Astrocyte (in vitro differentiated cells and primary cell): Measurements from ENCODE around the gene EXOC3. TPM values are rescaled to one million over a fixed set of nuclear protein-coding genes. Genes with fewer than 3 reads are reported as not detected.
"Not testable (repeated sequence)": the region's sequence is repeated elsewhere in the genome, so short reads cannot be mapped to it uniquely, and the experiment has no call there.

Experiments
- DNase-seq: peaks from one replicate; pipeline ENCODE4 v3.0.0-alpha.2; 2010; ENCODE audit warnings: low read depth
- FAIRE-seq: peaks from 2 replicates; lab custom pipeline; 2011; peaks lifted over from hg19 to GRCh38; lab: Jason Lieb, UNC
- H2AFZ ChIP-seq: 2 replicates; pipeline ENCODE4 v1.6.0; 2012; ENCODE audit warnings: low read depth, low read length, inconsistent platforms
- H3K27ac ChIP-seq: 2 replicates; pipeline ENCODE4 v1.5.1; 2011; ENCODE audit warnings: low read depth, low read length, inconsistent platforms
- H3K27me3 ChIP-seq: 2 replicates; pipeline ENCODE4 v1.6.0; 2011; ENCODE audit warnings: low read length, inconsistent platforms; ENCODE audit not compliant: insufficient read depth
- H3K36me3 ChIP-seq: 2 replicates; pipeline ENCODE4 v1.5.1; 2011; ENCODE audit warnings: low read length, inconsistent platforms; ENCODE audit not compliant: insufficient read depth
- H3K4me1 ChIP-seq: 2 replicates; pipeline ENCODE4 v1.5.1; 2011; ENCODE audit warnings: low read length, inconsistent platforms; ENCODE audit not compliant: insufficient read depth
- H3K4me2 ChIP-seq: 2 replicates; pipeline ENCODE4 v1.6.0; 2012; ENCODE audit warnings: low read length, inconsistent platforms
- H3K4me3 ChIP-seq: 2 replicates; pipeline ENCODE4 v1.5.1; 2011; ENCODE audit warnings: low read depth, mild to moderate bottlenecking, low read length, inconsistent platforms; ENCODE audit not compliant: insufficient read depth
- H3K79me2 ChIP-seq: 2 replicates; pipeline ENCODE4 v1.6.0; 2012; ENCODE audit warnings: mild to moderate bottlenecking, low read length, inconsistent platforms; ENCODE audit not compliant: insufficient read depth
- H3K9ac ChIP-seq: 2 replicates; pipeline ENCODE4 v1.6.0; 2012; ENCODE audit warnings: mild to moderate bottlenecking, low read length, inconsistent platforms
- H3K9me3 ChIP-seq: 2 replicates; pipeline ENCODE4 v1.5.1; 2012; ENCODE audit warnings: low read depth, mild to moderate bottlenecking, low read length, inconsistent platforms; ENCODE audit not compliant: insufficient read depth
- H4K20me1 ChIP-seq: 2 replicates; pipeline ENCODE4 v1.6.0; 2012; ENCODE audit warnings: low read length, inconsistent platforms; ENCODE audit not compliant: insufficient read depth
- H3K27ac Mint-ChIP-seq: one replicate; pipeline ENCODE4 v1.8.0; 2021; ENCODE audit warnings: mild to moderate bottlenecking, mixed read lengths; ENCODE audit not compliant: unreplicated experiment
- H3K27me3 Mint-ChIP-seq: one replicate; pipeline ENCODE4 v1.8.0; 2021; ENCODE audit warnings: low read depth, mixed read lengths; ENCODE audit not compliant: unreplicated experiment
- H3K36me3 Mint-ChIP-seq: one replicate; pipeline ENCODE4 v1.8.0; 2021; ENCODE audit warnings: low read depth, mixed read lengths; ENCODE audit not compliant: unreplicated experiment
- H3K4me1 Mint-ChIP-seq: one replicate; pipeline ENCODE4 v1.8.0; 2021; ENCODE audit warnings: low read depth, mixed read lengths; ENCODE audit not compliant: unreplicated experiment
- H3K4me3 Mint-ChIP-seq: one replicate; pipeline ENCODE4 v1.8.0; 2021; ENCODE audit warnings: mild to moderate bottlenecking, moderate library complexity, mixed read lengths; ENCODE audit not compliant: unreplicated experiment
- H3K9me3 Mint-ChIP-seq: one replicate; pipeline ENCODE4 v1.8.0; 2021; ENCODE audit warnings: mild to moderate bottlenecking, mixed read lengths; ENCODE audit not compliant: unreplicated experiment
- EZH2 ChIP-seq: IDR thresholded peaks from 2 replicates; pipeline ENCODE4 v1.6.1; 2012; ENCODE audit warnings: mild to moderate bottlenecking, low read length, inconsistent platforms; ENCODE audit not compliant: insufficient read depth
- total RNA-seq: library from RNA; stranded (reverse); gene quantifications from 2 replicates; pipeline ENCODE4 v1.2.1, GENCODE V29; 2021
- TF ChIP-seq, protein P1 (sequence below): IDR thresholded peaks from 2 replicates; pipeline ENCODE4 v1.5.1; 2011; ENCODE audit warnings: low read depth, mild to moderate bottlenecking, inconsistent platforms, low read length, moderate library complexity; ENCODE audit not compliant: insufficient read depth

The EXOC3 gene
- total RNA-seq, 1 donor from 2014 or later = 37.9 TPM

DNA sequence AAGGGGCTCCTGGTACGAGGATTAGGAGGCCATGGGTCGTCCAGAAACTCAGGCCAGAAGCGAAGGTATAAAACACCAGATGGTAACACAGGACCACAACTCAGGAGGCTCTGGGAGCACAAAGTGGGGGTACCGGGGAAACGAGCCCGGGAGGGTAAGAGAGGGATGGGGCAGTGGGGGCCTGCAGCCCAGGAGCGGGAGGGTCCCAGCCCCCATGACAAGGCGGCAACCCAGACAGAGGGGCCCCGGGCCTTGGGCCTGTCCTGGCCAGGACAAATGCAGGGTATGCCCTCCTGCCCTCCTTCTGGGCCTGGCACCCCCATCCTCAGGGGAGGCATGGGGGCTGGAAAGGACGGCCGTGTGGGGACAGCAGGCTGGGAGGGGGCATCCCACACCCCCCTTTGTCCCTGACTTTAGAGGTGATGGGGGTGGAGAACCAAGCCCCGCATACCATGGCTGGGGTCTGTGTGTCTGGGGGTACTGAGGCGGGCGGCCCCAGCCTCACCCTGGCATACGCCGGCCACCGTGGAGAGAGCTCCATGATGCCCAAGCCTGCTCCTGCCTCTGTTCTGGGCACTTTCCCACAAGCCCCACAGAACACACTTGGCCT is 47.0 kb upstream of the EXOC3 start:
- H3K4me2 ChIP-seq = peak overlapping the region; percentile 40
- H2AFZ ChIP-seq = no peak overlapping the region
- FAIRE-seq (no peak), DNase-seq (no peak)
- TF ChIP-seq, protein P1, sequence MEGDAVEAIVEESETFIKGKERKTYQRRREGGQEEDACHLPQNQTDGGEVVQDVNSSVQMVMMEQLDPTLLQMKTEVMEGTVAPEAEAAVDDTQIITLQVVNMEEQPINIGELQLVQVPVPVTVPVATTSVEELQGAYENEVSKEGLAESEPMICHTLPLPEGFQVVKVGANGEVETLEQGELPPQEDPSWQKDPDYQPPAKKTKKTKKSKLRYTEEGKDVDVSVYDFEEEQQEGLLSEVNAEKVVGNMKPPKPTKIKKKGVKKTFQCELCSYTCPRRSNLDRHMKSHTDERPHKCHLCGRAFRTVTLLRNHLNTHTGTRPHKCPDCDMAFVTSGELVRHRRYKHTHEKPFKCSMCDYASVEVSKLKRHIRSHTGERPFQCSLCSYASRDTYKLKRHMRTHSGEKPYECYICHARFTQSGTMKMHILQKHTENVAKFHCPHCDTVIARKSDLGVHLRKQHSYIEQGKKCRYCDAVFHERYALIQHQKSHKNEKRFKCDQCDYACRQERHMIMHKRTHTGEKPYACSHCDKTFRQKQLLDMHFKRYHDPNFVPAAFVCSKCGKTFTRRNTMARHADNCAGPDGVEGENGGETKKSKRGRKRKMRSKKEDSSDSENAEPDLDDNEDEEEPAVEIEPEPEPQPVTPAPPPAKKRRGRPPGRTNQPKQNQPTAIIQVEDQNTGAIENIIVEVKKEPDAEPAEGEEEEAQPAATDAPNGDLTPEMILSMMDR = no peak
- TF ChIP-seq EZH2 = no peak
- H3K27ac ChIP-seq = peak overlapping the region; percentile 66
- no peaks in the 10 kb centered on the region for H3K27me3 ChIP-seq
- no peaks in the 10 kb centered on the region for H3K9me3 Mint-ChIP-seq
- no peak overlapping the region for H3K4me3 ChIP-seq
- H3K79me2 ChIP-seq = no peaks in the 10 kb centered on the region
- H3K27me3 Mint-ChIP-seq = no peaks in the 10 kb centered on the region
- H3K4me3 Mint-ChIP-seq = no peak overlapping the region
- H3K36me3 ChIP-seq = no peaks in the 10 kb centered on the region
- peaks cover 47% of the 10 kb centered on the region for H3K4me1 ChIP-seq
- H3K27ac Mint-ChIP-seq = peak overlapping the region; percentile 84
- no peaks in the 10 kb centered on the region for H3K36me3 Mint-ChIP-seq
- H3K9me3 ChIP-seq = no peaks in the 10 kb centered on the region
- H4K20me1 ChIP-seq = no peaks in the 10 kb centered on the region
- H3K4me1 Mint-ChIP-seq = peaks cover 35% of the 10 kb centered on the region
- H3K9ac ChIP-seq = peak overlapping the region; percentile 76

GRCh38 chr5:396531-396961 is 46.4 kb upstream of the EXOC3 start:
- peak overlapping the region; percentile 44 for H3K27ac Mint-ChIP-seq
- H3K9ac ChIP-seq = no peak overlapping the region

GRCh38 chr5:398141-398474 is 44.9 kb upstream of the EXOC3 start:
- not testable (repeated sequence) for H3K9me3 Mint-ChIP-seq, H4K20me1 ChIP-seq, DNase-seq, H3K36me3 ChIP-seq, H3K9me3 ChIP-seq, H2AFZ ChIP-seq, H3K27ac Mint-ChIP-seq, H3K4me3 Mint-ChIP-seq, H3K36me3 Mint-ChIP-seq, H3K4me2 ChIP-seq, H3K27me3 ChIP-seq, FAIRE-seq, H3K27me3 Mint-ChIP-seq, H3K4me3 ChIP-seq, H3K79me2 ChIP-seq
- H3K4me1 Mint-ChIP-seq = peaks cover 28% of the 10 kb centered on the region
- Histone ChIP-seq H3K9ac (peak overlapping the region; percentile 94), H3K4me1 (peaks cover 48% of the 10 kb centered on the region), H3K27ac (peak overlapping the region; percentile 99)

More at GRCh38 chr5:396531-396961, 46.4 kb upstream of the EXOC3 start:
- no peak for TF ChIP-seq EZH2
- TF ChIP-seq, protein P1 = no peak
- Mint-ChIP-seq H3K9me3 (peaks cover 3% of the 10 kb centered on the region), H3K4me1 (peaks cover 34% of the 10 kb centered on the region), H3K36me3 (peaks cover 2% of the 10 kb centered on the region), H3K4me3 (no peak overlapping the region), H3K27me3 (no peaks in the 10 kb centered on the region)
- no peaks in the 10 kb centered on the region for H3K27me3 ChIP-seq
- no peak overlapping the region for H3K27ac ChIP-seq
- FAIRE-seq (no peak), DNase-seq (no peak)
- no peaks in the 10 kb centered on the region for H4K20me1 ChIP-seq
- no peak overlapping the region for H3K4me3 ChIP-seq
- H2AFZ ChIP-seq = no peak overlapping the region
- peaks cover 52% of the 10 kb centered on the region for H3K4me1 ChIP-seq
- no peaks in the 10 kb centered on the region for H3K9me3 ChIP-seq
- H3K79me2 ChIP-seq = no peaks in the 10 kb centered on the region
- H3K36me3 ChIP-seq = no peaks in the 10 kb centered on the region
- no peak overlapping the region for H3K4me2 ChIP-seq
